ENCODE results near the gene PTPRM. TPM values are rescaled to one million over a fixed set of nuclear protein-coding genes. Genes with fewer than 3 reads are reported as not detected.
A peak's percentile ranks its signal among the peaks of the same experiment; 100 is the strongest.
"Not testable (repeated sequence)": the region's sequence is repeated elsewhere in the genome, so short reads cannot be mapped to it uniquely, and the experiment has no call there.

The PTPRM gene
- total RNA-seq, 1 donor from 2014 or later = 109 TPM

GRCh38 chr18:7727361-7728076 is 160.4 kb downstream of the PTPRM start:
- DNase-seq = peak; percentile 32

DNA sequence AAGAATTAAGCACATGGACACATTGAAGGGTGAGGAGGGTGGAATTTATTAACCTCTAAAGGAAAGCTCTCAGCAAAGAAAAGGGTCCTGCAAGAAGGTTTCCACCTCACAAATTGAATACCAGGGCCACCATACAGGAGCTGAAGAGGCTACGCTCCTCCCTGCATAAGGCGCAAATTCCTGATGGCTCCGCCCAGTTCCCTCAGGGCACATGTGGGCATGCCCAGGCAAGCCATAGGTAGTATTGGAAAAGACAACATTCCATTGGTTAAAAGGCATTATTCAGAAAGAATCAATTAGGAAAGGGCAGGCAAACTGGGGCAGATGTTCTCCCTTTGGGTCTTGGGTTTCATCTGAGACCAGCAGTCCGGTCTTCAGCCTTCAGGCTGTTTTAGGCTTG is 161.2 kb downstream of the PTPRM start:
- DNase-seq = no peak

DNA sequence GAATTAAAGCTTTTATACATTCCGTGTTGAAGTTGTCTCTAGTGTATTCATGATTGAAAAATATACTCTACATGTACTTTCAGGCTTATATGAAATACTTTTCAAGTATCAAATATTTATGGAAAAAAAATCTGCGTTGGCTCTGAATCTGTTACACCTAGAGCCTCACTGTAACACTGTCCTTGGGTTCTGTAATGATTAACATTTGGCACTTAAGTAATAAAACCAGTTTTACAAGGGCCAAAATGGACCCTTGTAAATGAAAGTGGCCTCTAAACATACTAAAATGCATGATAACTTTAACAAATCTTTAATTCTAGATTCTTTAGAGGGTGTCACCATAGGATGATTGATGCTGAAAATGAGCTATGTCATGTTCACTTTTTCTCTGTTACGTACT is 162.8 kb downstream of the PTPRM start:
- DNase-seq = no peak

GRCh38 chr18:7730682-7731081 is 163.6 kb downstream of the PTPRM start:
- no peak for DNase-seq

- no peak for DNase-seq
Measured at GRCh38 chr18:7733642-7734041, 166.5 kb downstream of the PTPRM start.

- no peak for DNase-seq
Measured at GRCh38 chr18:7735196-7735595, 168.1 kb downstream of the PTPRM start.

- DNase-seq = no peak
Measured at GRCh38 chr18:7735626-7736175, 168.6 kb downstream of the PTPRM start.

GRCh38 chr18:7736526-7736925 is 169.4 kb downstream of the PTPRM start:
- not testable (repeated sequence) for DNase-seq

- DNase-seq = no peak
Measured at GRCh38 chr18:7737550-7737949, 170.4 kb downstream of the PTPRM start.

DNA sequence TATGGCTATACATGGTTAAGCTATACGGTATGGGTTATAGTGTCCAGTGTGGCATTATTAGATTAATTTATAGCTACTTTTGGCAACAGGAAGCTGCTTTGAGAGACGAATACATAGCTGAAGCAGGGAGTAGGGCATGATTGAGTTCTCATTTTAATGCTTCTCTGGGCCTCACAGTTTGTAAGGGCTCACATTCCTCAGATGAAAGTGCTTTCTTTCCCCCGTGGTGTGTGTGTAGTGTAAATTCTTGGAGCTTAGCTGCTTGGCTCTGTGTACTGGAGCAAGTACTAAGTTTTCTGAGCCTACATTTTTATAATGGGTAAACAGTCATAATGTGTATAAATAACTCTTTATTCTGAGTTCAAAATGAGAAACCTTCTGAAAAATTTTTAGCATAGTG is 173.7 kb downstream of the PTPRM start:
- peak; percentile 36 for DNase-seq

GRCh38 chr18:7741640-7742039 is 174.5 kb downstream of the PTPRM start:
- DNase-seq = no peak

- no peak for DNase-seq
Measured at GRCh38 chr18:7742224-7742623, 175.1 kb downstream of the PTPRM start.

GRCh38 chr18:7743256-7743655 is 176.1 kb downstream of the PTPRM start:
- DNase-seq = no peak

GRCh38 chr18:7746106-7746505 is 179.0 kb downstream of the PTPRM start:
- no peak for DNase-seq

DNA sequence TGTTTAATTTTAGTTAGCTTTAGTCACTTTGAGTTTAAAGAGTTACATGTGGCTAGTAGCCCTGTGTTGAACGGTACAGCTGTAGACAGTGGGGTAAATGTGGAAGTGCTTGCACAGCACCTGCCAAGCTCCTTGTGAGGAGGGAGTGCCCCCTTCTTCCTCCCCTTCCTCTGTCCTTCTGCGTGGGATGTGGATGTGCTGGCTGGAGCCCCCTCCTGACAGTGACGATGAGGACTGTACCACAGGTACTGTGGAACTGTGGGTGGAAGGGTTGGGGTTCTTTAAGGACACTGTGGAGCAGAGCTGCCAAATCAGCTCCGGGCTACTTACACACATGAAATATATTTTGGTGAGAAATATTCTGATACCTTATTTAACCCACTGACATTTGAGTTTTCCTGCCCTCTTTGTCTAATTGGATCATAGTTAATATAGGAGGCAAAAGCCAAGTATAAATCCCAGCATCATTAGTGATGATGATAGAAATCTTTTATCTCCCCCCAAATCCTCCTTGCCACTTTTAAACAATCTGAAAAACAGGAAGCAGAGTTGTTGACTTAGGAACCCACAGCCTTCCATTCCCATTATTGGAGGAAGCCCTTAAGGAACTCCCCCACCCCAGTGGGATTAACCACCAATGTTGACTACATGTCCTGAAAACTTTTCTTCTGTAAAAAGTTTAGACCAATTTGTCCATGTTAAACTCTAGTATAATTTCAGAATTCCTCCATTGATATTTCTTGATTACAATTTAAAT is 181.3 kb downstream of the PTPRM start:
- no peak for DNase-seq

DNA sequence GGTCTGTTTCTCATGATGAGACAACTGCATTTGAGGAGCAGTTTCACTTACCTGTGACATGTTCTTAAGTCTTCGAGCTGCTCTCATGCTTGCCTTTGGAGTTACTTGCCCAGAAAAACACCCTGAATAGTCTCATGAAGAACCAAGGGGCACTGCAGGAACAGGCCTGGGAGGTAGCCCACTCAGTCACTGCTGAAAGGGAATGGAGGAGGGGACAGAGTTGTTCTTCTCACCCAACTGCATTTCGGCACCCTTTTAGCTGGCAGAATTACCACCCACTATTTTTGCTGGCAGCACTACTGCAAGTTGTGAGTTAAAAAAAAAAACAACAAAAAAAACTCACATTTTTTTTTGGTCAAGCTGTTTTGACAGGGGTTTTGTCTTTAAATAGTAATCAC is 181.9 kb downstream of the PTPRM start:
- no peak for DNase-seq

DNA sequence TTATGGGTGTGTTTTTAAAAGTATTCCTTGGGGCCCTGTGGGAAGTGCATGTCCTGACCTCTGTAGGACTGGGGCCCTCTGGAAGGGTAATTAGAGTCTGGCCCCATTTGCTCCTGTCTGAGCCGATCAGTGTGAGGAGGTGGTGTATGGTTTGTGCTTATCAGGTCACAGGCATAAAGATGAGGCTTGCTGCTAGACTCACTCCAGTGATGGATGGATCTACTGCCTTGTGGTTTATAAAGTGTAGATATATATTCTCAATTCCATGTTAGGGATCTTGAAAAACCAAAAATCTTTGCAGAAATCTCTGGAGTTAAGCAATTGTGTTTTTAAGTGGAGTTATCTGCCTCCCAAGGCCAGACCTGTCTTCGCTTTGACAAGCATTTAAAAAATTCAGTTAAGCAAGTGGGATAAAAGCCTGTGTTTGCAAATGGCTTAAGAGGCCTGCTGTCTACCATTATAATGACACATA is 182.4 kb downstream of the PTPRM start:
- peak; percentile 34 for DNase-seq

DNA sequence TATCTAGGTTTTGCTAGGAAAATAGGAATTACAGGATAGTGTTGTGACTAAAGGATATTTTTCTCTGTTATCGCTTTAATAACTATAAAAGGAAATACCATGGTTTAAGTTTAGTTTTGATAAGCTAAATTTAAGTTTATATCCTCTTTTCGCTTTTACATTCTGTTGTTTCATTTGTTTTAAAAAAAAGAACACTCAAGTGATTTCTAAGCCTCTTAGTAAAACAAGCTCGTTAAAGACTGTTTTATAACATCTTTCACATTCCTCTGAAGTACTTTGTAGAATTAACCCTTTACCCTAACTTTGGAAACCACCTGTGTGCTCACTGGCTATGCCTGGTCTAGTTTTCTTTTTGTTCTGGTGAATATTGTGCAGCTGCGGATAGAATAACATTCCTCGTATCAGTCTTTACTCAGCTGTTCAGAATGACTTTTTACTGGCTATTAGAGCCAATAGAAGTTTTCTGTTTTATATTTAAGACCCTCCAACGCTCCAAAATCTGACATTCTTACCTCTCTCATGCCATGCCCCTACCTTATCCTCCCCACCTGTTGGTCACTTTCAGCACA is 183.1 kb downstream of the PTPRM start:
- DNase-seq = no peak

DNA sequence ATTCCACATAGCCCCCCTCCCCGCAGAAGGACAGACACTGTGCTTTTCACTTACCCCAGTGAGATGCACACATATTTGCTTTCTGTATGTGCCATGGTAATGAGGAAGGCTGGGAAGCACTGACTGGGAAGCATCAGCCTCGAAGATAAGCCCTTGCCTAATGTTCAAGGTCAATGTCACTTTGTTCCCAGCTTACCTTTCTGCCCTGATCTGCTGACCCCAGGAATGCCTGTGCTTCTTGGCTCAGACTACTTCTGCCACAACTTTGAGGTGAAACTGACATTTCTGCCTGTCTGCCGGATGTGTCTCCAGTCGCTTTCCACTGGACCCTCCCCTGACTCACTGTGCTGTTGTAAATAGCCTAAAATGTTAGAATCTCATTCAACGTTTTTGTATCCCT is 183.8 kb downstream of the PTPRM start:
- DNase-seq = no peak

GRCh38 chr18:7754258-7754657 is 187.1 kb downstream of the PTPRM start:
- DNase-seq = no peak

DNA sequence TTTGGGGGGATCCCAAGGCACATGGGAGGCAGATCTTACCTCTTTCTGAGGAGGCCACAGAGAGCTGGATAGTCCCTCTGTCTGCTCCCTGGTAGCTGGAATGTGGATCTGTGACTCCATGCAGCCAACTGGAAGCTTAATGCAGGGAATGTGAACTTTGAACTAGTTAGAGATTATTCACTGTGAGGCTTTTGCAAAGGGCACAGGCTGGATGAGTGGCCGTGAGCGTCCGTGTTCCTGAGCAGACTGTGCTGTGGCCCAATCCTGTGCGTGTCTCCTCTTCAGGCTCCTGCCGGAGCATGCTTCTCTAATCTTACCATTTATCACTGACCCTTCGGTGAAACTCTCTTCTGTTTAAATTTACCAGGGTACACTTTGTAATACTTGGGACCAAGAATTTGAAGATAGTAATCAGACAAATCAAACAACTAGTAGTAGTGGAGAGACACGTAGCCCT is 187.6 kb downstream of the PTPRM start:
- DNase-seq = no peak

DNA sequence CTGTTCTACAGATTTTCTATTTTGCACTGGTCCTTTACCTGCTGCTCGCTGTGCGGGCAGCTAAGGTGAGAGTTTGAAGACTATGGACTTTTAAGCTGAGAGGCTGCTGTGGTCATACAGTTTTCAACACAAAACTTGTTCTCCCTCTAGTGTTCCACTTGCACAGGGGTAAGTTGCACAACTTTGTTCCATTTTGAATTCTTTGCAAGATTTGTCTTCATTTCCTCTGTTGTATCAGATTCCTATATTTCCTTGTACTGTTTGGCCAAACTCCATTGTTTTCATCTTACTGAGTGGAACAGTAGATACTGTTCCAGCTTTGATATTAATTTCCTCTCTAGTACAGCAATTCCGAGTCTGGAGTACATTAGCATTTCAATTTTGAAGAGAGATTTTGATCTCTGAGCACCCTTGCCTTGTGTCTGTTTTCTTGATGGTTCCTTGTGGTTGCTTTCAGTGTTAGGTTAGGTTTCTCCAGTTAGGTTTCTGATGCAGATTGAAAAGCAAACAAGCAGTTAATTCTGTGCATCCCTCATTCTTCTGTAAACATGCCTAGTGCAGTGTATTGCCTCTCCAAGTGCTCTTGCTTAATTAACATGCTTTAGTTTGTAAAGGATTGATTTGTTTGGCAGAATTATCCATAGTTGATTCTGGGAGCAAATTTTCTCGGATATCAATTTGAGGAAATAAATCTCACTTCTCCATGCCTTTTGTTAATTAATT is 188.8 kb downstream of the PTPRM start:
- DNase-seq = no peak

Measured in tongue (tissue), 2 donors.